ENCODE measurements around the gene KIF9. TPM values are rescaled to one million over a fixed set of nuclear protein-coding genes. Genes with fewer than 3 reads are reported as not detected.

KIF9 gene
- total and polyA plus RNA-seq, 7 donors: 5.3 to 20.4 (median 14.6) TPM

- Histone ChIP-seq H3K27me3 (no peaks in the 10 kb centered on the region), H3K36me3 (peaks cover 0 to 4% (median 0%) of the 10 kb centered on the region in 4 donors), H3K27ac (no peak overlapping the region), H3K4me1 (no peaks in the 10 kb centered on the region), H3K9me3 (no peaks in the 10 kb centered on the region), H3K4me3 (no peak overlapping the region)
- TF ChIP-seq POLR2A (IDR thresholded peaks at IDR 0.05) (no peak), EP300 (IDR thresholded peaks at IDR 0.05) (no peak), CTCF (IDR thresholded peaks at IDR 0.05) (no peak), POLR2AphosphoS5 (IDR thresholded peaks at IDR 0.05) (no peak)
- intact Hi-C loops (cut with DNase I): no loop called here
- DNase-seq: no peak
Observed at GRCh38 chr3:47204875-47205274, 77.7 kb downstream of the KIF9 start.

- intact Hi-C loops (cut with DNase I): no loop called here
- TF ChIP-seq POLR2A (IDR thresholded peaks at IDR 0.05) (no peak), EP300 (IDR thresholded peaks at IDR 0.05) (no peak), CTCF (IDR thresholded peaks at IDR 0.05) (no peak), POLR2AphosphoS5 (IDR thresholded peaks at IDR 0.05) (no peak)
- H3K4me1 ChIP-seq: no peaks in the 10 kb centered on the region
- H3K4me3 ChIP-seq: no peak overlapping the region
- H3K9me3 ChIP-seq: no peaks in the 10 kb centered on the region
- no peak for DNase-seq
- peaks cover 0 to 4% (median 0%) of the 10 kb centered on the region in 4 donors for H3K36me3 ChIP-seq
- H3K27ac ChIP-seq: no peak overlapping the region
- WGBS, 2 donors: 91 to 97% methylated on average over 3 of the region's 3 CpGs
- no peaks in the 10 kb centered on the region for H3K27me3 ChIP-seq
Observed at GRCh38 chr3:47202542-47202941, 80.1 kb downstream of the KIF9 start.

GRCh38 chr3:47197287-47197686 lies 85.3 kb downstream of the KIF9 start:
- H3K27ac ChIP-seq: no peak overlapping the region
- no peak overlapping the region for H3K4me3 ChIP-seq
- intact Hi-C loops (cut with DNase I): no loop called here
- WGBS, 2 donors: 69 to 85% methylated on average over 3 of the region's 3 CpGs
- no peaks in the 10 kb centered on the region for H3K36me3 ChIP-seq
- no peak for TF ChIP-seq CTCF (IDR thresholded peaks at IDR 0.05)
- TF ChIP-seq EP300 (IDR thresholded peaks at IDR 0.05): no peak
- no peak for TF ChIP-seq POLR2AphosphoS5 (IDR thresholded peaks at IDR 0.05)
- TF ChIP-seq POLR2A (IDR thresholded peaks at IDR 0.05): no peak
- no peak for DNase-seq
- no peaks in the 10 kb centered on the region for H3K4me1 ChIP-seq
- no peaks in the 10 kb centered on the region for H3K27me3 ChIP-seq
- no peaks in the 10 kb centered on the region for H3K9me3 ChIP-seq

- intact Hi-C loops (cut with DNase I): no loop called here
- H3K9me3 ChIP-seq: no peaks in the 10 kb centered on the region
- H3K36me3 ChIP-seq: no peaks in the 10 kb centered on the region
- no peak overlapping the region for H3K27ac ChIP-seq
- no peaks in the 10 kb centered on the region for H3K4me1 ChIP-seq
- H3K27me3 ChIP-seq: no peaks in the 10 kb centered on the region
- 95 to 96% methylated on average over 2 of the region's 2 CpGs for WGBS, 2 donors
- DNase-seq: no peak
- H3K4me3 ChIP-seq: no peak overlapping the region
- no peak for TF ChIP-seq EP300 (IDR thresholded peaks at IDR 0.05)
- TF ChIP-seq CTCF (IDR thresholded peaks at IDR 0.05): no peak
- TF ChIP-seq POLR2AphosphoS5 (IDR thresholded peaks at IDR 0.05): no peak
- no peak for TF ChIP-seq POLR2A (IDR thresholded peaks at IDR 0.05)
Observed at GRCh38 chr3:47194994-47195393, 87.6 kb downstream of the KIF9 start.

Measured in sigmoid colon (tissue), 7 donors.